ENCODE measurements around the gene DUS3L.

DNA sequence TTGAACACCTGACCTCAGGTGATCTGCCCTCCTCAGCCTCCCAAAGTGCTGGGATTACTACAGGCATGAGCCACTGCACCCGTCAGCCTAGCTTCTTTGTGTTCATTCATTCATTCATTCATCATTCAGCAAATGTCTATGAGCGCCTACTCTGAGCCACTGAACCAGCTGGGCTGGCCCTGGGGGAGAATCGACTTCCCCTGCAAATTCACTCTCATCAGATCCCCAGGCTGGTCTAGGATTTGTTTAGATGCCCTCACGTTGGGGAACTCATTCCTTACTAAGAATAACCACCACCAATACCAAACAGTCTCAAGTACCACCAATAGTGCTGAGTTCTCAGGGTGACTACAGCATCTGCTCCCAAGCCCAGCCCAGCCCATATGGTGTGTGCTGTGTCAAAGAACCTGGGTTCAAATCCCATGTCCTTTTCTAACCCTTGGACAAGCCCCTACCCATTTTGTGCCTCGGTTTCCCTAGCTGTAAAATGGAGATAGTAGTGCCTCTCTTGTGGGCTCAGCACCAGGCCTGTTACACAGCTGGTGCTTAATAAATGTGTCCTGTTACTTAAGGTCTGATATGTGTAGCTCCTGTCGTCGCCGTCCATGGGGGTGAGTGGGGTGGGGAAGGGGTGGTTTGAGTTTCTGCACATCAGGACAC lies 30.7 kb upstream of the DUS3L start:
- TF ChIP-seq EZH2 (IDR thresholded peaks at IDR 0.05; ENCODE audit: low read length): no peak
- TF ChIP-seq, protein P1, sequence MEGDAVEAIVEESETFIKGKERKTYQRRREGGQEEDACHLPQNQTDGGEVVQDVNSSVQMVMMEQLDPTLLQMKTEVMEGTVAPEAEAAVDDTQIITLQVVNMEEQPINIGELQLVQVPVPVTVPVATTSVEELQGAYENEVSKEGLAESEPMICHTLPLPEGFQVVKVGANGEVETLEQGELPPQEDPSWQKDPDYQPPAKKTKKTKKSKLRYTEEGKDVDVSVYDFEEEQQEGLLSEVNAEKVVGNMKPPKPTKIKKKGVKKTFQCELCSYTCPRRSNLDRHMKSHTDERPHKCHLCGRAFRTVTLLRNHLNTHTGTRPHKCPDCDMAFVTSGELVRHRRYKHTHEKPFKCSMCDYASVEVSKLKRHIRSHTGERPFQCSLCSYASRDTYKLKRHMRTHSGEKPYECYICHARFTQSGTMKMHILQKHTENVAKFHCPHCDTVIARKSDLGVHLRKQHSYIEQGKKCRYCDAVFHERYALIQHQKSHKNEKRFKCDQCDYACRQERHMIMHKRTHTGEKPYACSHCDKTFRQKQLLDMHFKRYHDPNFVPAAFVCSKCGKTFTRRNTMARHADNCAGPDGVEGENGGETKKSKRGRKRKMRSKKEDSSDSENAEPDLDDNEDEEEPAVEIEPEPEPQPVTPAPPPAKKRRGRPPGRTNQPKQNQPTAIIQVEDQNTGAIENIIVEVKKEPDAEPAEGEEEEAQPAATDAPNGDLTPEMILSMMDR (optimal IDR thresholded peaks at IDR 0.05 in 1 of 3, IDR thresholded peaks at IDR 0.05 in 1 of 3, conservative IDR thresholded peaks at IDR 0.05 in 1 of 3; ENCODE audit: extremely low read depth in 1 of 3, insufficient read depth in 2 of 3, low read length in 3 of 3): no peak
